HepG2 (cell line): ENCODE measurements around the gene B3GNT9. TPM values are rescaled to one million over a fixed set of nuclear protein-coding genes. Genes with fewer than 3 reads are reported as not detected.

Source experiments
- CCAR2 ChIP-seq: fragments of 200-400 bp; formaldehyde crosslinking; optimal IDR thresholded peaks from 2 replicates; pipeline ENCODE3; 2018; ENCODE audit warnings: low read depth, mild to moderate bottlenecking, low read length, moderate library complexity
- SMAD3 ChIP-seq: sonication (generic); formaldehyde crosslinking; IDR thresholded peaks from 2 replicates; pipeline ENCODE4 v1.4.0; 2020; ENCODE audit warnings: missing genetic modification reagents
- SOX13 ChIP-seq, 3 experiments: fragments of 450-650 bp in 1 of 3; sonication (generic) in 1 of 3; formaldehyde crosslinking in 1 of 3; IDR thresholded peaks in 2 of 3; conservative IDR thresholded peaks in 1 of 3; 2 replicates each; pipeline versions ENCODE4 v1.5.0 to v1.6.1; 2016 to 2020; ENCODE audit warnings: antibody characterized with exemption in 1 of 3, mild to moderate bottlenecking in 1 of 3, missing compliant biosample characterization in 1 of 3, missing genetic modification reagents in 1 of 3, moderate library complexity in 1 of 3
- ZFP37 ChIP-seq: sonication (generic); formaldehyde crosslinking; IDR thresholded peaks from 2 replicates; pipeline ENCODE4 v1.4.0; 2020; ENCODE audit warnings: missing genetic modification reagents, borderline replicate concordance
- ZFP82 ChIP-seq: sonication (generic); formaldehyde crosslinking; IDR thresholded peaks from 2 replicates; pipeline ENCODE4 v1.5.1; 2020; ENCODE audit warnings: mild to moderate bottlenecking, missing genetic modification reagents, borderline replicate concordance
- ZFX ChIP-seq: sonication (generic); formaldehyde crosslinking; IDR thresholded peaks from 2 replicates; pipeline ENCODE4 v1.4.0; 2020; ENCODE audit warnings: mild to moderate bottlenecking, low read depth, missing genetic modification reagents, moderate library complexity
- ZIK1 ChIP-seq: sonication (generic); formaldehyde crosslinking; IDR thresholded peaks from 2 replicates; pipeline ENCODE4 v1.5.0; 2020; ENCODE audit warnings: mild to moderate bottlenecking, low read depth, missing genetic modification reagents, borderline replicate concordance
- ZNF230 ChIP-seq: sonication (generic); formaldehyde crosslinking; IDR thresholded peaks from 2 replicates; pipeline ENCODE4 v1.4.0; 2020; ENCODE audit warnings: mild to moderate bottlenecking, missing genetic modification reagents
- ZNF724P ChIP-seq: sonication (generic); formaldehyde crosslinking; IDR thresholded peaks from 2 replicates; pipeline ENCODE4 v1.8.0; 2022; ENCODE audit warnings: missing genetic modification reagents, borderline replicate concordance
- ZSCAN20 ChIP-seq: sonication (generic); formaldehyde crosslinking; IDR thresholded peaks from 2 replicates; pipeline ENCODE4 v1.4.0; 2020; ENCODE audit warnings: missing genetic modification reagents, mild to moderate bottlenecking, borderline replicate concordance
- polyA plus RNA-seq, 8 experiments: library from polyadenylated mRNA; depleted of rRNA in 3 of 8; stranded (reverse) in 7 of 8; unstranded in 1 of 8; fragments of >200 nt; fragmentation: Illumina TruSeq in 4 of 8; extraction: Trizol in 4 of 8; gene quantifications; 2 replicates each; pipeline versions ENCODE4 v1.2.1 to v1.2.3, GENCODE V29; 2011 to 2016; ENCODE audit warnings: low read depth in 4 of 8, missing spikeins in 1 of 8, mixed read lengths in 1 of 8; ENCODE audit not compliant: insufficient read depth in 1 of 8
- total RNA-seq, 5 experiments: library from RNA; depleted of rRNA; stranded (reverse); fragments of >200 nt; fragmentation: Illumina TruSeq; extraction: Trizol; gene quantifications; 2 replicates each; pipeline ENCODE4 v1.2.3, GENCODE V29; 2016; ENCODE audit warnings: low read depth in 1 of 5
- TF ChIP-seq, protein P1 (sequence below): sonication (generic); formaldehyde crosslinking; IDR thresholded peaks from 2 replicates; pipeline ENCODE4 v1.9.0; 2021; ENCODE audit warnings: missing genetic modification reagents, borderline replicate concordance
- TF ChIP-seq, protein P2 (sequence below): sonication (generic); formaldehyde crosslinking; conservative IDR thresholded peaks from 2 replicates; pipeline ENCODE4 v1.4.0; 2020; ENCODE audit warnings: missing genetic modification reagents
- TF ChIP-seq, protein P3 (sequence below): sonication (generic); formaldehyde crosslinking; IDR thresholded peaks from 2 replicates; pipeline ENCODE4 v1.5.0; 2020; ENCODE audit warnings: missing genetic modification reagents

The B3GNT9 gene
- total and polyA plus RNA-seq, 2 of the 13 experiments (the other 11 are each of a cell fraction or from before 2014, with no cell fraction given), result 1.5 to 3.1 TPM

DNA sequence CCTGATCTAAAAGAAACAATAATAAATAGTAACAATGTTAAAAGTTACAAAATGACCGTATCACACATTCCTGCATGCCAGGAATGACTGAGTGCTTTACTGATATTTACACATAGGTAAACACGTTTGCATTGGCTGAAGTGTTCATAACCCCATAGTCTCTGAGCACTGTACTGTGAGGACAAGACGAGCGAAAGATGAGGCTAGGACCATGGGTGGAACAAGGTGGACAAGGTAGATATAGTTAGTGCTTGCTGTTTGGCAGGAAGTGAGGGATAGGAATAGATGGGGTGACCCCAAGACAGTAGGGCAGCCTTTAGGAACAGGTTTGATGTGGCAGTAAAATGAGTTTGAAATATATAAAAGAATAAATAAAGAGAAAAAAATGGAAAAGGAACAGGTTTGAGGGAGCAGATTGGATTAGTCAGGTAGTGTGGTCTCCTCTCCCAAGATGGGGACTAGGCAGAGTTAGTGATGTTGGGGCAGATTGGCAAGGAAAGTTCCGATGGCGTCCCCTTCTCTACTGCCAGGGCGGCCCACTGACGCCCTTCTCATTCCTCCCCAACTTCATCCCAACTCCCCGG, 40.7 kb upstream of the B3GNT9 start (continued):
- peak; percentile 28; the same call in 1 of the 2 replicates for TF ChIP-seq SOX13 (IDR thresholded peaks at IDR 0.05)
- no peak for TF ChIP-seq SOX13 (CRISPR knock-in tag; conservative IDR thresholded peaks at IDR 0.05 in 1 of 2, IDR thresholded peaks at IDR 0.05 in 1 of 2)
- no peak for TF ChIP-seq ZNF230 (CRISPR knock-in tag)
- TF ChIP-seq ZSCAN20 (CRISPR knock-in tag), result 0 out of 2 replicates have a peak, but pooled peaks have one; percentile 45
- TF ChIP-seq, protein P1, sequence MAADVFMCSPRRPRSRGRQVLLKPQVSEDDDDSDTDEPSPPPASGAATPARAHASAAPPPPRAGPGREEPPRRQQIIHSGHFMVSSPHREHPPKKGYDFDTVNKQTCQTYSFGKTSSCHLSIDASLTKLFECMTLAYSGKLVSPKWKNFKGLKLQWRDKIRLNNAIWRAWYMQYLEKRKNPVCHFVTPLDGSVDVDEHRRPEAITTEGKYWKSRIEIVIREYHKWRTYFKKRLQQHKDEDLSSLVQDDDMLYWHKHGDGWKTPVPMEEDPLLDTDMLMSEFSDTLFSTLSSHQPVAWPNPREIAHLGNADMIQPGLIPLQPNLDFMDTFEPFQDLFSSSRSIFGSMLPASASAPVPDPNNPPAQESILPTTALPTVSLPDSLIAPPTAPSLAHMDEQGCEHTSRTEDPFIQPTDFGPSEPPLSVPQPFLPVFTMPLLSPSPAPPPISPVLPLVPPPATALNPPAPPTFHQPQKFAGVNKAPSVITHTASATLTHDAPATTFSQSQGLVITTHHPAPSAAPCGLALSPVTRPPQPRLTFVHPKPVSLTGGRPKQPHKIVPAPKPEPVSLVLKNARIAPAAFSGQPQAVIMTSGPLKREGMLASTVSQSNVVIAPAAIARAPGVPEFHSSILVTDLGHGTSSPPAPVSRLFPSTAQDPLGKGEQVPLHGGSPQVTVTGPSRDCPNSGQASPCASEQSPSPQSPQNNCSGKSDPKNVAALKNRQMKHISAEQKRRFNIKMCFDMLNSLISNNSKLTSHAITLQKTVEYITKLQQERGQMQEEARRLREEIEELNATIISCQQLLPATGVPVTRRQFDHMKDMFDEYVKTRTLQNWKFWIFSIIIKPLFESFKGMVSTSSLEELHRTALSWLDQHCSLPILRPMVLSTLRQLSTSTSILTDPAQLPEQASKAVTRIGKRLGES, result 0 out of 2 replicates have a peak, but pooled peaks have one; percentile 46
- TF ChIP-seq, protein P2, sequence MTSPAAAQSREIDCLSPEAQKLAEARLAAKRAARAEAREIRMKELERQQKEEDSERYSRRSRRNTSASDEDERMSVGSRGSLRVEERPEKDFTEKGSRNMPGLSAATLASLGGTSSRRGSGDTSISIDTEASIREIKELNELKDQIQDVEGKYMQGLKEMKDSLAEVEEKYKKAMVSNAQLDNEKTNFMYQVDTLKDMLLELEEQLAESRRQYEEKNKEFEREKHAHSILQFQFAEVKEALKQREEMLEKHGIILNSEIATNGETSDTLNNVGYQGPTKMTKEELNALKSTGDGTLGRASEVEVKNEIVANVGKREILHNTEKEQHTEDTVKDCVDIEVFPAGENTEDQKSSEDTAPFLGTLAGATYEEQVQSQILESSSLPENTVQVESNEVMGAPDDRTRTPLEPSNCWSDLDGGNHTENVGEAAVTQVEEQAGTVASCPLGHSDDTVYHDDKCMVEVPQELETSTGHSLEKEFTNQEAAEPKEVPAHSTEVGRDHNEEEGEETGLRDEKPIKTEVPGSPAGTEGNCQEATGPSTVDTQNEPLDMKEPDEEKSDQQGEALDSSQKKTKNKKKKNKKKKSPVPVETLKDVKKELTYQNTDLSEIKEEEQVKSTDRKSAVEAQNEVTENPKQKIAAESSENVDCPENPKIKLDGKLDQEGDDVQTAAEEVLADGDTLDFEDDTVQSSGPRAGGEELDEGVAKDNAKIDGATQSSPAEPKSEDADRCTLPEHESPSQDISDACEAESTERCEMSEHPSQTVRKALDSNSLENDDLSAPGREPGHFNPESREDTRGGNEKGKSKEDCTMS (CRISPR knock-in tag), result 0 out of 2 replicates have a peak, but pooled peaks have one; percentile 31
- TF ChIP-seq ZFP82 (CRISPR knock-in tag), result 0 out of 2 replicates have a peak, but pooled peaks have one; percentile 56
- TF ChIP-seq ZNF724P (CRISPR knock-in tag), result peak; percentile 59; the same call in 1 of the 2 replicates
- no peak for TF ChIP-seq ZFX (CRISPR knock-in tag)
- 0 out of 2 replicates have a peak, but pooled peaks have one; percentile 23 for TF ChIP-seq ZFP37 (CRISPR knock-in tag)
- 0 out of 2 replicates have a peak, but pooled peaks have one; percentile 5 for TF ChIP-seq SMAD3 (CRISPR knock-in tag)
- peak; percentile 25; the same call in 1 of the 2 replicates for TF ChIP-seq ZIK1 (CRISPR knock-in tag)
- TF ChIP-seq CCAR2, result no peak
- TF ChIP-seq, protein P3, sequence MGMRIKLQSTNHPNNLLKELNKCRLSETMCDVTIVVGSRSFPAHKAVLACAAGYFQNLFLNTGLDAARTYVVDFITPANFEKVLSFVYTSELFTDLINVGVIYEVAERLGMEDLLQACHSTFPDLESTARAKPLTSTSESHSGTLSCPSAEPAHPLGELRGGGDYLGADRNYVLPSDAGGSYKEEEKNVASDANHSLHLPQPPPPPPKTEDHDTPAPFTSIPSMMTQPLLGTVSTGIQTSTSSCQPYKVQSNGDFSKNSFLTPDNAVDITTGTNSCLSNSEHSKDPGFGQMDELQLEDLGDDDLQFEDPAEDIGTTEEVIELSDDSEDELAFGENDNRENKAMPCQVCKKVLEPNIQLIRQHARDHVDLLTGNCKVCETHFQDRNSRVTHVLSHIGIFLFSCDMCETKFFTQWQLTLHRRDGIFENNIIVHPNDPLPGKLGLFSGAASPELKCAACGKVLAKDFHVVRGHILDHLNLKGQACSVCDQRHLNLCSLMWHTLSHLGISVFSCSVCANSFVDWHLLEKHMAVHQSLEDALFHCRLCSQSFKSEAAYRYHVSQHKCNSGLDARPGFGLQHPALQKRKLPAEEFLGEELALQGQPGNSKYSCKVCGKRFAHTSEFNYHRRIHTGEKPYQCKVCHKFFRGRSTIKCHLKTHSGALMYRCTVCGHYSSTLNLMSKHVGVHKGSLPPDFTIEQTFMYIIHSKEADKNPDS (CRISPR knock-in tag), result 0 out of 2 replicates have a peak, but pooled peaks have one; percentile 26
